GM18499 (cell line): Measurements from ENCODE around the gene ABCG1.

Experiments
- ATAC-seq: cut with Tn5 transposase; IDR thresholded peaks from one replicate; pipeline ENCODE4 v1.9.1; 2021; ENCODE audit warnings: moderate number of reproducible peaks; ENCODE audit not compliant: insufficient read depth, unreplicated experiment

ABCG1 gene

DNA sequence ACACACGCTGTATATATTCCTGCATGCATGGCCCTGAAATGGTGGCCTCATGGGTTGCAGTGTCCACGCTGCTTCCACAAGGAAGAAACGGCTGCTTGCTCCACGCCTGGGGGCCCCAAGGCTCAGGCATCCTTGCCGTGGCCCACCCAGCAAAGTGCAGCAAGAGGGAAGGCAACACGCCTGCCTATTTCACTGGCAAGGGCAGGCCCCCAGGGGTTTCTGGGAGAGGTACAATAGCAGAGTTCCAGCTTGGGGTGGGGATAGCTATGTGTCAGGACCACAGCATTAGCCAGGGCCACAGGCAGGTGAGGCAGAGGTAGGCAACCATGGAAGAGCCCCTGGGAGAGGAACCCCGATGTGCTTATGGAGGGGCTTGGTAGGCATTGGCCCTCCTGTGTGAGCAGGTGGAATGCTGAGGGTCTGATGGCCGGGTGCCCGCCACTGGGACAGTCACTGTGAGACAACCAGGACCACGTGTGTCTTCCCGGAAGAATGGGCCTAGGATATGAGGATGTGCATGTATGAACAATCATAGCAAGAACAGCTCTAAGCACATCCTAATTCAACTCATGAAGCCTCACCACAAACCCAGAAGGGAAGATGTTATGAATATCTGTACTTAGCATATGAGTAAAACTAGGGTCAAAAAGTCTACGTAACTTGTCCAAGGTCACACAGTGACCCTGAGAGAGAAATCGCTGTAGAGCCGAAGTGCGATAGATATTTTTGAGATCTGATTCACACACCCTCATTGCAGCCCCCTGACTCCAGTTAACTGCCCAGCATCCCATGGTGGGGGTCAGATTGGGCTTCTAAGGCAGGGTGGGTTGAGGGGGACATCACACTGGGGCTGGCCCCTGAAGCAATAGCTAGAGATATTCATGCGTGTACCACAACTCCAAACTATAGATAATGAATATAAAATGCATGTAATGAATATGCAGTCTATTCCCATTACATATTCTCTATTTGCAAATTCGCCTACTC lies 120.1 kb downstream of the ABCG1 start:
- no peak for ATAC-seq

- no peak for ATAC-seq
Observed at GRCh38 chr21:42340187-42341050, 121.5 kb downstream of the ABCG1 start.

DNA sequence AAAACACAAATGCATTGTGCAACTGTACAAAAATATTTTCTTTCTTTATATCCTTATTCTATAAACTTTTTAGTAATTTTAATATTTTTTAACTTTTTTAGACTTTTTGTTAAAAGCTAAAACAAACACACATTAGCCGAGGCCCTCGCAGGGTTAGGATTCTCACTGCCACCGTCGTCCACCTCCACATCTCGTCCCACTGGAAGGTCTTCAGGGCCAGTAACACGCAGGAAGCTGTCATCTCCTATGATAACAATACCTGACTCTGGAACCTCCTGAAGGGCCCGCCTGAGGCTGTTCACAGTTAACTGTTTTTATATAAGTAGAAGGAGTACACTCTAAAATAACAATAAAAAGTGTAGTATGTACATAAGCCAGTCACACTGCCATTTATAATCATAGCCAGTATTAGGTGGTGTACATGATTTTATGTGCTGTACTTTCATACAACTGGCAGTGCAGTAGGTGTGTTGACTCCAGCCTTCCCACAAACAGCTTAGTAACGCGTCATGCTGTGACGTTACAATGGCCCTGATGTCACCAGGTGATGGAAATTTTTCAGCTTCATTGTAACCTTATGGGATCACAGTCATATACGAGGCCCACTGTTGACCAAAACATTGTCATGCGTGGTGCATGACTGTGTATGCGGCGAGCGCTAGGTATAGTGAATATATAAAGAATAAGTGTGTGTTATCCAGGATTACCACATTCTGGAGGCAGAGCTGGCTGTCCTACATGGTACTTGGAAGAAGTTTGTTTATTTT lies 123.0 kb downstream of the ABCG1 start:
- ATAC-seq: no peak

DNA sequence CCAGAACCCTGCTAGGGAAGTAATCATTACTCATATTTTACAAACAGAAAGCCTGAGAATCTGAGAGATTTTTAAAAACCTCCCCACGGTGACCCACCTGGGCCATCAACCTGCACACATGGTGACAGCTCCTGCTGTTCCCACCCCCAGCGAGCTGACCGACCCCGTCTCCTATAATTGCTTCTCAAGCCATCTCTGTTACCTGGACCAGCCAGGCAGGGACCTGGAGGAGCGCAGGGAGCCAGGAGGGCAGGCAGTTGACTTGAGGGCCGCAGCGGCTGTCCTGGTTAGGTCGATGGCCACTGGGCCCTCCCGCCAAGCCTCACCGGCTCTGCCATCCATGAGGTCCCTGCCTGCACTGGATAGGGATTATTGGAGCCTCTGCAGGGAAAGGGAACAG lies 124.2 kb downstream of the ABCG1 start:
- ATAC-seq: no peak

GRCh38 chr21:42343556-42343955 lies 124.6 kb downstream of the ABCG1 start:
- ATAC-seq: no peak

GRCh38 chr21:42343963-42344510 lies 125.1 kb downstream of the ABCG1 start:
- no peak for ATAC-seq

DNA sequence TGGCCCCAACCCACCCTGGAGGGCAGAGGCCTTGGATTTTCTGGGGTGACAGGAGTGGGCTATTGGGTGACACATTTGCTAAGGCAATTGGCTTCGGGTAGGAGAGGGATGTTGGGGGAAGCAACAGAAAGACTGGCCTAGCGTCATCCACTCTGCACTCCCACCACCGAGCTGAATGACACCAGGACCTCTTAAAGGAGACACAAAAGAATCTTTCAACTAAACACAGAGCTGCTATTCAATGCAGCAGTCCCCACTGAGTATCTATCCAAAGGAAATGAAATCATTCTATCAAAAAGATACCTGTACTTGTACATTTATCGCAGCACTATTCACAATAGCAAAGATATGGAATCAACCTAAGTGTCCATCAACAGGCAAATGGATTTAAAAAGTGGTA lies 125.7 kb downstream of the ABCG1 start:
- ATAC-seq: no peak

- ATAC-seq: no peak
Observed at GRCh38 chr21:42346441-42346840, 127.5 kb downstream of the ABCG1 start.
